ENCODE data around the gene ST6GAL1.

Gene ST6GAL1

GRCh38 chr3:187061748-187062147, 131.4 kb downstream of the ST6GAL1 start:
- Histone ChIP-seq H3K27ac (no peak overlapping the region), H3K4me3 (no peak overlapping the region), H3K27me3 (no peaks in the 10 kb centered on the region), H3K4me1 (peaks cover 0 to 16% (median 7%) of the 10 kb centered on the region in 4 donors), H3K36me3 (peaks cover 15 to 34% (median 22%) of the 10 kb centered on the region in 3 donors), H3K9me3 (peaks cover 0 to 8% (median 3%) of the 10 kb centered on the region in 3 donors)
- DNase-seq = no peak
- intact Hi-C loops (cut with DNase I; ENCODE audit: low total_unique reads) = no loop called here
- TF ChIP-seq CTCF (IDR thresholded peaks at IDR 0.05) = no peak

GRCh38 chr3:187062526-187063177, 132.3 kb downstream of the ST6GAL1 start:
- H3K4me3 ChIP-seq = no peak overlapping the region
- no peak for TF ChIP-seq CTCF (IDR thresholded peaks at IDR 0.05)
- H3K27me3 ChIP-seq = no peaks in the 10 kb centered on the region
- intact Hi-C loops (cut with DNase I; ENCODE audit: low total_unique reads) = no loop called here
- H3K4me1 ChIP-seq = peaks cover 0 to 16% (median 7%) of the 10 kb centered on the region in 4 donors
- H3K27ac ChIP-seq = no peak overlapping the region
- DNase-seq = no peak
- peaks cover 7 to 26% (median 16%) of the 10 kb centered on the region in 3 donors for H3K36me3 ChIP-seq
- peaks cover 0 to 5% (median under 1%) of the 10 kb centered on the region in 3 donors for H3K9me3 ChIP-seq

- peaks cover 0 to 18% (median 8%) of the 10 kb centered on the region in 3 donors for H3K36me3 ChIP-seq
- no peak for TF ChIP-seq CTCF (IDR thresholded peaks at IDR 0.05)
- no peaks in the 10 kb centered on the region for H3K27me3 ChIP-seq
- H3K4me1 ChIP-seq = peaks cover 0 to 16% (median 7%) of the 10 kb centered on the region in 4 donors
- H3K4me3 ChIP-seq = no peak overlapping the region
- no peaks in the 10 kb centered on the region for H3K9me3 ChIP-seq
- DNase-seq = no peak
- intact Hi-C loops (cut with DNase I; ENCODE audit: low total_unique reads) = no loop called here
- no peak overlapping the region for H3K27ac ChIP-seq
Observed at GRCh38 chr3:187063286-187064121, 133.2 kb downstream of the ST6GAL1 start.

GRCh38 chr3:187064210-187065115, 134.1 kb downstream of the ST6GAL1 start:
- no peak for TF ChIP-seq CTCF (IDR thresholded peaks at IDR 0.05)
- intact Hi-C loops (cut with DNase I; ENCODE audit: low total_unique reads) = no loop called here
- no peaks in the 10 kb centered on the region for H3K9me3 ChIP-seq
- no peak overlapping the region for H3K4me3 ChIP-seq
- no peak for DNase-seq
- peaks cover 0 to 16% (median 7%) of the 10 kb centered on the region in 4 donors for H3K4me1 ChIP-seq
- H3K36me3 ChIP-seq = peaks cover 0 to 13% (median 4%) of the 10 kb centered on the region in 3 donors
- no peaks in the 10 kb centered on the region for H3K27me3 ChIP-seq
- H3K27ac ChIP-seq = no peak overlapping the region

All from tibial artery (tissue), 4 donors.